SIG-M5 treated with dmso at 0.1 percent for 504 hours (cell line): ENCODE data around the gene HOXA11.
A peak's percentile ranks its signal among the peaks of the same experiment; 100 is the strongest.

Experiments
- DNase-seq: peaks from one replicate; lab custom pipeline; 2025; ENCODE audit not compliant: unreplicated experiment; lab: John Stamatoyannopoulos, UW

HOXA11 gene

GRCh38 chr7:27185013-27185853, at the start of gene HOXA11:
Gene HOXA11, minus strand, starts transcription at chr7:27185232. Its CDS starts 88 bp downstream, at chr7:27185144.
- peak; percentile 57 for DNase-seq

GRCh38 chr7:27229448-27229847, 44.4 kb upstream of the HOXA11 start:
- DNase-seq: no peak

- no peak for DNase-seq
These were observed 40.2 kb upstream of the HOXA11 start for GRCh38 chr7:27224983-27225934.

DNA sequence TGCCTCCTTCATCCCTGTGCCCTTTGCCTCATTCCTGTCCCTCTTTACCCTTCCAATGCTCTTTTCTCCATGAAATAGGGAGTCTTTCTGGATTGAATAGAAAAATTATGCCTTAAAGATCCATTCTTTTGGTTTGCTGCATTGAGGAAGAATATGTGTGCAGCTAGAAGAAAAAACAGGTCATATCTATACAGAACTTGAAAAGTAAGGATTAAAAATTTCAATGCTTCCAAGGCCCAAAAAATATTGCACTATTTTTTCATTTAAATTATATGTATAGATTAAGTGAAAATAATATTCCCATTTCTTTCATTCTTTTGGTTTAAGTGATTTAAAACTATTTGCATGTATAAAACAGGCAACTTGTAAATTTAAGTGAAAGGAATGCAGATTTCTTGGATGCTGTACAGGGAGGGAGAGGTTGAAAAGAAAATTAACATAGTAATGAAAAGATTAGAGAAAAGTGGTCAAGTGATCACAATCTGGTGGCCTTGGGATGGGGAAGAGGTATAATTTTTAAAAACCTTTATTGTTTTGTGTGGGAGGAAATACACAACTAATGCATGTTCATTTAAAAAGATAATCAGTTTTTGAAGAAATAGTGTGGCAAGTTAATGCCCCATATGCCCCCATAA, 39.0 kb upstream of the HOXA11 start:
- DNase-seq: no peak

DNA sequence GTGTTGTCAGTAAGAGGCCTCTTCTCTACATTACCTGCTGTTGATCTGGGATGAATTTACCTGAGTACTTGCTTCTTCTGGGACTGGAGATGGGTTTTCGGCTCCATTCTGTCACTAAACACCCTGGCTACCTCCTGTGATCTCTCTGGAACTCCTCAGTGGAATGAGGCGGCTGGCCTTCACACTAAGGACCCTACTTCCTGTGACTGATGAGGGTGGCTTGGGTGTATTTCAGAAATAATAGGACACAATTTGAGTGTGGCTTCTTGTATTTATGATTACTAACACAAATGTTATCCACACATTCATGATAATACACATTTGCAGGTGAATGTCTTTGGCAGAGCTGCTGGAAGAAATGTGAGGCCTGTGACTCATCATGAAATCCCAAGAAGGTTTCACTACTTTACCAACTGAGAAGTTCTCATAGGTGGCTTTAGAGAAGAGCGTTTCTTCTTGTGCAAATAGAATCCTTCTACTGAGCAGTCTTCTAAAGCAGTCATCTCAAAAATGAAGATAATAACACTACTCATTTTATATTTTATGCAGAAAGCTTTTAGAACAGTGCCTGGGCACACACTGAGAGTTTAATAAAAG, 36.3 kb upstream of the HOXA11 start:
- no peak for DNase-seq

GRCh38 chr7:27220440-27220955, 35.5 kb upstream of the HOXA11 start:
- DNase-seq: no peak

- no peak for DNase-seq
These were observed 34.8 kb upstream of the HOXA11 start for GRCh38 chr7:27219821-27220220.

DNA sequence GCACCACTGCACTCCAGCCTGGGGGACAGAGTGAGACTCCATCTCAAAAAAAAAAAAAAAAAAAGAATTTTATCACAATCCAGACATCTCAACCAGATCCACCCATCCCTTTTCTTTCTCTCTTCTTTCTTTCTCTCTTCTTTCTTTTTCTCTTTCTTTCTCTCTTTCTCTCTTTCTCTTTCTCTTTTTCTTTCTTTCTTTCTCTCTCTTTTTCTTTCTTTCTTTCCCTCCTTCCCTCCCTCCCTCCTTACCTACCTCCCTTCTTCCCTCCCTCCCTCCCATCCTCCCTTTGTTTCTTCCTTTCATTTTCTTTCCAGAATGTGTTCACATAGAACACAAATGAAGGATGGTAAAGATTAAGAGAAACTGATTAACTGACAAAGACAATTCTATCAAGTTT, 32.9 kb upstream of the HOXA11 start:
- DNase-seq: no peak

DNA sequence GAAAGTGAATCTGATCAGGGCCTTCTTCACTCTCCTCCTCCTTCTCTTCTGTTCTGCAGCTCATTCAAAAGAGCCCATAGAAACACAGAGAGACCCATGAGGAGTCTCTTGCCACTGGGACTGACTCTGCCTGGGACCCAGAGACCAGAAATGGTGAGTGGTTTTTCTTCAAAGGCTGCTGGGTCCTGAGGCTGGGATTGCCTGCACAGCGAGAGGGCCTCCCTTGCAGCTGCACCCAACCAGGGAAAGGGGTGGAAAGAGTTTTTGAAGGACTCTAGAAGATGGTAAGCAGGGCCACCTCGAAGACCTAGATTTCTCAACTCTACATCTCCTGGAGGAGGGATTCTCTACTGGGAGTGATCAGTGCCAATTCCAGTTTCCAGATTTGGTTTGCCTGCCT, 30.3 kb upstream of the HOXA11 start:
- no peak for DNase-seq

DNA sequence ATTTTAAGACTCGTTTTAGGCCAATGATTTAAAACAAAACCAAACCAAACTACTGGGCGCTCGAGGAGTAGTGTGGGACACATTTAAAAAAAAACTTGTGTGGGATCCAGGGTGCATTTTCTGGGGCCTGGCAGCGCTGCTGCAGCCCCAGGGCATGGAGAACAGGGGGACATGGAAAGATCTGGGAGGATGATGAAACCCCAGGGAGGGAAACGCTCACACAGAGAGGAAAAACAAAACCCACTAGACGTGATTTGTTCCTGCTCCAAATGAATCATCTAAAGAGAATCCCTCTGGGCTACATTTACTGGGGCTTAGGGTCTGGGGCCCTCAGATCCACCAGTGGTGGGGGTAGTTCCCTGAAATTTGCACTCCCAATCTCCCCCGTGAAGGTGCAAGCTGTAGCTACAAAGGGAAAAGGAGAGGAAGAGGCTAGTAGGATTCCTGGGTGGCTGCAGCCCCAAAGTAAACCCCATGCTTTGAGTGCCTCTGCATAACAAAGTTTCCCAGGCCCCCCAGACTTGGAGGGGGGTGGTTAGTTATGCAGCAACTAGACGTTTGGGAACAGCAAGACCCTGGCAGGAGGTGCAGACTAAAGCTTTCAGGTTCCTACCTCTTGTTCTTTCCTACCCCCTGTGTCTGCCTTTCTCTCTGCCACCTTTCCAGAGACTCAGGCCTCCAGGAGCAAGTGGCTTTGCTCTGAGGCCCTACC, 29.4 kb upstream of the HOXA11 start:
- DNase-seq: no peak

DNA sequence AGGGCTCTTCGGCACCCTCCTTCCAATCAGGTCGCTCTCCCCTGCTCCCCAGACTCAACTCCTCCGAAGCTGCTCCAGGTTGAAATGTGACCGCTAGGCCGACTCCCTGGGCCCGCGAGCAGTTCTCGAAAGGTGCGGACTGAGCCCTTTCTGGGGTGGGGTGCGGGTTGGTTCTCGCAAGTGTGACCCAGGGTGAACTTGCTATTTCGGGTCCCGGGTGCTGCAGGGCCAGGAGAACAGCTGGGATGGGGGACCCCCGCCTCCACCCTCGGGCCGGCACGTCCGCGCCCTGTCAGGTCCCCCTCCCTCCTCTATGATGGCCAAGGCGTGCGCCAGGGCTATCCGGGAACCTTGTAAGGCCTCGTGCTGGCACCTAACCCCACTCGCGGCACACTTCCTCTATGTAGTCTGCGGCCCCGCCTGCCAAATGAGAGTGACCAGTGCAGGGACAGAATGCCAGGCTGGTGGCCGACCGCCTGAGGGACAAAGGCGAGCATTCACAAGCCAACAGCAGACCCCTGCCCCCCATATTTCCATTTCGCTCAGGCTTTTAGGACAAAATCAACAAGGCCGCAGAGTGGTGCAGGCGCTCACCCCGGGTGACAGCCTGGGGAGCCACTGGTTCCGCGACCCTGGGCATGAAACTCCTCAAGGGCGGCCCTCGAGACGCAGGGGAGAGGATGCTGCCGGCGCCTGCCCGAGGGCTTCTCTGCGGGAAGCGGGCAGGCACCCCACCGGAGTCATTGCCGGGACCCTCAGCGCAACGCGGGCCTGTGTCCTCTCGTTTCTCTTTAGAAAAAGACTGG, 28.6 kb upstream of the HOXA11 start:
- no peak for DNase-seq

- no peak for DNase-seq
These were observed 27.7 kb upstream of the HOXA11 start for GRCh38 chr7:27212497-27213432.

GRCh38 chr7:27211764-27212204, 26.8 kb upstream of the HOXA11 start:
- DNase-seq: no peak

DNA sequence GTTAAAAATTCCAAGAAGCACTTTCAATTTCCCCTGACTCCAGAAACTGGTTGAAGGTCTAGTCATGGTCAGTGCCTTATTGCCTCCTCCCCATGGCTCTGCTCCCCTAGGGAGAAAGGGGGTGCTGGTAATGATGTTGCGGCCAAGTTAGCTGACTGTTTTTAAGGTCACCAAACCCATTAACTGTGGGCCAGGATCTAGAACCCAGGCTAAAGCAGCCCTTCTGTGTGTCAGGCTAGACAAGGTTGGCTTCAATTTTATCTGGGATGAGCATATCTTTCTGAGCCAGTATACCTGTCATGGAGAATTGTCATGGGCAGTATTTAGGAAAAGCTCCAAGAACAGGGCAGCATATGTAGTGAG, 26.0 kb upstream of the HOXA11 start:
- DNase-seq: no peak

- DNase-seq: peak; percentile 37
These were observed 25.5 kb upstream of the HOXA11 start for GRCh38 chr7:27210441-27211083.

DNA sequence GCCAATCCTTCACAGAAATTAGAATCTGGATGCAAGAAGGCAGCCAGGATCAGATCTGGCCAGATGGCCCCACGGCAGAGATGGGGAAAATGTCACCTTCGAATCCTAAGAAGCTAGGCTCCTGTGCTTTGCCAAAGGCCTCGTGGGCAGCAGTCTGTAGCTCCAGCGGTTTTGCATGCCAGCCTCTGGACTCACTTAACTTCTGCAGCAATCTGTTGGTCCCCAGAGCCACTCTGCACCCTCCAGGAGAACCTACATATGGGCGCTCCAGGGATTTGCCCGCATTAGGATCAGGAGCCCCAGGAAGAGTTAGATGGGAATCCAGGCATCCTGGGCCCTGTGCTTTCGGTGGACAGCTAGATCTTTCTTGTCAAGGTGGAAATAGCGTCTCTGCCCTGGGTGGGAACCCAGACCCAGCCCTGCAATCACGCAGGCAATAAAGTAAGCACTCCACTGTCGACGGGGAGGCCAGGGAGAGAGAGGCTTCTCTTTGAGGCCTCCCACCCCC, 25.0 kb upstream of the HOXA11 start:
- no peak for DNase-seq

DNA sequence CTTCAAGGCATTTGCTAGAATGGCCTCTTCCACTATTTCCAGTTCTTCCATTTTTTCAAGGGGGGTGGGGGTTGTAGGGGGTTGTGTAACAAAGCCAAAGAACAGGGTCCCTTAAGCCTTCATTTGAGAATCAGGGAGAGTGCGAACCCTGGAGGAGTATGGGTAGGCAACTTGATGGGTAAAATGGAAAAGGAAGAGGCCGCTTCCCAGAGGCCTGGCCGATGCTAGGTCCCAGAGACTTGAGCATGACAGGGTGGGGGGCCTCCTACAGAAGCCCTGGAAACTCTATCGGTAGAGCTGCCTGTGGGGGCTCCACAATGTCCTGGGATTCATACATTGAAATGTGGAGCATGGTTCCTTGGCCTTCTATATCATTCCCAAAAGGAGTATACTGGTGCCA, 24.0 kb upstream of the HOXA11 start:
- no peak for DNase-seq
